CD8-positive, alpha-beta memory T cell (primary cell): Measurements from ENCODE around the gene KL. TPM values are rescaled to one million over a fixed set of nuclear protein-coding genes. Genes with fewer than 3 reads are reported as not detected.

Source experiments
- CTCF ChIA-PET: fragments of 350-600 bp; sonication (Branson Sonifier 250); formaldehyde crosslinking; loops from one replicate; lab custom pipeline; 2021; ENCODE audit warnings: antibody characterized with exemption; lab: Charles Lee
- POLR2A ChIA-PET: fragments of 350-600 bp; sonication (Branson Sonifier 250); formaldehyde crosslinking; loops from one replicate; lab custom pipeline; 2021; ENCODE audit warnings: antibody characterized with exemption; lab: Charles Lee
- DNase-seq, 5 donors: peaks; one replicate each; pipeline versions ENCODE4 v3.0.0 to v3.0.0-alpha.2; 2020 to 2022; ENCODE audit warnings: mixed read lengths in 1 of 5
- H3K27ac ChIP-seq: one replicate; pipeline ENCODE4 v1.7.0; 2013; ENCODE audit warnings: low read depth, mild to moderate bottlenecking, low read length, moderate library complexity
- H3K27me3 ChIP-seq: 2 replicates; pipeline ENCODE4 v1.7.0; 2013; ENCODE audit warnings: low read length, mild to moderate bottlenecking; ENCODE audit not compliant: insufficient read depth, poor library complexity, severe bottlenecking
- H3K36me3 ChIP-seq: 2 replicates; pipeline ENCODE4 v1.7.0; 2013; ENCODE audit warnings: mild to moderate bottlenecking, low read length, moderate library complexity; ENCODE audit not compliant: insufficient read depth
- H3K4me1 ChIP-seq: 2 replicates; pipeline ENCODE4 v1.7.0; 2013; ENCODE audit warnings: mild to moderate bottlenecking, low read length, moderate library complexity; ENCODE audit not compliant: insufficient read depth
- H3K4me3 ChIP-seq: 2 replicates; pipeline ENCODE4 v1.7.0; 2013; ENCODE audit warnings: mild to moderate bottlenecking, low read length
- H3K9me3 ChIP-seq: 2 replicates; pipeline ENCODE4 v1.7.0; 2013; ENCODE audit warnings: mild to moderate bottlenecking, low read length
- H3K27ac Mint-ChIP-seq, 8 donors: one replicate each; pipeline ENCODE4 v1.8.0; 2020 to 2021; ENCODE audit warnings: mixed read lengths in 8 of 8, mild to moderate bottlenecking in 6 of 8, inconsistent platforms in 3 of 8, moderate library complexity in 3 of 8
- H3K27me3 Mint-ChIP-seq, 2 donors: one replicate each; pipeline ENCODE4 v1.8.0; 2020 to 2021; ENCODE audit warnings: mixed read lengths in 2 of 2, mild to moderate bottlenecking in 1 of 2, moderate library complexity in 1 of 2
- H3K36me3 Mint-ChIP-seq, 3 donors: one replicate each; pipeline ENCODE4 v1.8.0; 2020 to 2021; ENCODE audit warnings: mixed read lengths in 3 of 3, inconsistent platforms in 1 of 3, mild to moderate bottlenecking in 1 of 3
- H3K4me1 Mint-ChIP-seq, 3 donors: one replicate each; pipeline ENCODE4 v1.8.0; 2020 to 2021; ENCODE audit warnings: mixed read lengths in 3 of 3, inconsistent platforms in 1 of 3, mild to moderate bottlenecking in 1 of 3
- H3K4me3 Mint-ChIP-seq, 7 donors: one replicate each; pipeline ENCODE4 v1.8.0; 2020 to 2021; ENCODE audit warnings: mixed read lengths in 7 of 7, mild to moderate bottlenecking in 6 of 7, moderate library complexity in 4 of 7, inconsistent platforms in 2 of 7
- H3K9me3 Mint-ChIP-seq, 5 donors: one replicate each; pipeline ENCODE4 v1.8.0; 2020 to 2022; ENCODE audit warnings: mixed read lengths in 5 of 5, mild to moderate bottlenecking in 3 of 5, moderate library complexity in 2 of 5, inconsistent platforms in 1 of 5
- polyA plus RNA-seq: library from polyadenylated mRNA; unstranded; fragments of 300-500 nt; fragmentation: Illumina TruSeq; gene quantifications from one replicate; pipeline ENCODE4 v1.2.3, GENCODE V29; 2021
- total RNA-seq, 2 experiments: library from RNA; stranded (reverse); gene quantifications; one replicate each; pipeline ENCODE4 v1.2.3, GENCODE V29; 2021

Gene KL
- total and polyA plus RNA-seq, 3 experiments from 2014 or later: 0.20 to 0.35 TPM; not detected in 1

- Mint-ChIP-seq H3K9me3 (no peaks in the 10 kb centered on the region), H3K27me3 (peaks cover 8 to 10% of the 10 kb centered on the region in 2 donors), H3K4me3 (no peak overlapping the region), H3K27ac (no peak overlapping the region), H3K4me1 (no peaks in the 10 kb centered on the region), H3K36me3 (no peaks in the 10 kb centered on the region)
- Histone ChIP-seq H3K27me3 (no peaks in the 10 kb centered on the region), H3K4me1 (no peaks in the 10 kb centered on the region), H3K27ac (no peak overlapping the region), H3K36me3 (no peaks in the 10 kb centered on the region), H3K9me3 (no peaks in the 10 kb centered on the region), H3K4me3 (no peak overlapping the region)
- CTCF ChIA-PET: no interaction called here
- POLR2A ChIA-PET: no interaction called here
- no peak for DNase-seq
These were observed 93.1 kb downstream of the KL start for GRCh38 chr13:33109271-33109697.

DNA sequence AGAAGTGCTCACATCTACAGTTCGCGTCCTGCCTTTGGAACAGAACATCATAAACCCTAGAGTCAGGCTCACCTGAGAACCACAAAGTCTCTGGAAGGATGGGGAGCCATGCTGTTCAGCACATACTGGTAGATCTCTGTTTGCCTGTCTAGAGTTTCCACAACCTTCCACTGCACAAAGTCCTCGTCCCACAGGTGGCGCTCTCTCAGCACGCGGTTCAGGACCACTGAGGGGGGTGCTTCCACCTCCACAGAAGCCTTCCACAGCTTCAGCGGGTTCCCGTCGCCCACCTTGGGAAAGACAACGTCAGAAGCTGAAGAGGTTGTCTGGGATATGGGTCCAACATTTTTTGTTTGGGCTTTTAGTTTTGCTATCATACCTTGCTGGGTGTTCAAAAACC lies 93.6 kb downstream of the KL start:
- H3K9me3 Mint-ChIP-seq: no peaks in the 10 kb centered on the region
- Histone ChIP-seq H3K4me3 (no peak overlapping the region), H3K36me3 (no peaks in the 10 kb centered on the region), H3K4me1 (no peaks in the 10 kb centered on the region), H3K27me3 (no peaks in the 10 kb centered on the region), H3K27ac (no peak overlapping the region), H3K9me3 (no peaks in the 10 kb centered on the region)
- ChIA-PET POLR2A (no interaction called here), CTCF (no interaction called here)
- H3K27me3 Mint-ChIP-seq: peaks cover 8% of the 10 kb centered on the region in 2 donors
- DNase-seq: no peak
- no peak overlapping the region for H3K27ac Mint-ChIP-seq
- no peaks in the 10 kb centered on the region for H3K36me3 Mint-ChIP-seq
- H3K4me1 Mint-ChIP-seq: no peaks in the 10 kb centered on the region
- no peak overlapping the region for H3K4me3 Mint-ChIP-seq

GRCh38 chr13:33110386-33110712 lies 94.1 kb downstream of the KL start:
- Histone ChIP-seq H3K4me3 (no peak overlapping the region), H3K4me1 (no peaks in the 10 kb centered on the region), H3K27ac (no peak overlapping the region), H3K9me3 (no peaks in the 10 kb centered on the region), H3K36me3 (no peaks in the 10 kb centered on the region), H3K27me3 (no peaks in the 10 kb centered on the region)
- Mint-ChIP-seq H3K9me3 (no peaks in the 10 kb centered on the region), H3K4me3 (no peak overlapping the region), H3K36me3 (no peaks in the 10 kb centered on the region), H3K4me1 (no peaks in the 10 kb centered on the region), H3K27ac (no peak overlapping the region), H3K27me3 (peaks cover 6 to 8% of the 10 kb centered on the region in 2 donors)
- POLR2A ChIA-PET: no interaction called here
- no peak for DNase-seq
- CTCF ChIA-PET: no interaction called here

DNA sequence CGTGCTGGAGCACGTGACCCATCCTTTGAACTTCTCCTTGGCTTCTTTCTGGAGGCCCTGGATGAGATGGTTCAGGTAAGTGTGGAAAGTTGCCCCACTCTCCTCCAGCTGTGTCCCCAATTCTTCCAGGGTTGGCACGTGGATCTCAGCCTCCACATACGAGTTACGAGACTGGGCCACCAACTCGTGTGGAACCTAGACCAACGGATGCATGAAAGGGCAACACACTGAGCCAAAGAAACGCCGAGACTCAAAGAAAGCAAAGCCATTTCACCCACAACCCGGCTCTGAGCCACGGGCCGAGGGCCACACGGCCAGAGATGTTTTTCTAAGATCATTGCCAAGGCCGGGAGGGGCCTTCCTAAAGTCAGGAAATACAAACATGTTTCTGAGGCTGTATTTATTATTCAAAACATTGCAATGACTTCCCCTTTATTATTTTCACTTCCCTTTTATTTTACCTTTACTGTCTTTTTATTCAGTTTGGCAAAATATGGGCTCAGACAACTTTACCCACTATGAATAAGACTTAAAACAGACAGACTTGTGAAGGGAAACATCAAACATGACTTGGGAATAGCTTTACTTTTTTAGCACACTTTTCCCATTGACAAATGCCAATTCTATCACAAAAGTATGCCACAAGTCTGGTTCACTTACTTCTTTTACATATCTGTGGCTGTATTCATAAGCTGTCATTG lies 94.6 kb downstream of the KL start:
- H3K4me1 Mint-ChIP-seq: no peaks in the 10 kb centered on the region
- H3K36me3 Mint-ChIP-seq: no peaks in the 10 kb centered on the region
- H3K27me3 Mint-ChIP-seq: peaks cover 6 to 8% of the 10 kb centered on the region in 2 donors
- DNase-seq: no peak
- no peak overlapping the region for H3K27ac Mint-ChIP-seq
- H3K27ac ChIP-seq: no peak overlapping the region
- ChIA-PET POLR2A (no interaction called here), CTCF (no interaction called here)
- no peak overlapping the region for H3K4me3 ChIP-seq
- H3K27me3 ChIP-seq: no peaks in the 10 kb centered on the region
- H3K9me3 Mint-ChIP-seq: no peaks in the 10 kb centered on the region
- H3K9me3 ChIP-seq: no peaks in the 10 kb centered on the region
- no peaks in the 10 kb centered on the region for H3K36me3 ChIP-seq
- no peak overlapping the region for H3K4me3 Mint-ChIP-seq
- no peaks in the 10 kb centered on the region for H3K4me1 ChIP-seq

GRCh38 chr13:33111414-33112110 lies 95.3 kb downstream of the KL start:
- Mint-ChIP-seq H3K4me3 (no peak overlapping the region), H3K27ac (no peak overlapping the region), H3K4me1 (no peaks in the 10 kb centered on the region), H3K27me3 (peaks cover 5 to 6% of the 10 kb centered on the region in 2 donors), H3K9me3 (no peaks in the 10 kb centered on the region), H3K36me3 (no peaks in the 10 kb centered on the region)
- Histone ChIP-seq H3K9me3 (no peaks in the 10 kb centered on the region), H3K4me1 (no peaks in the 10 kb centered on the region), H3K4me3 (no peak overlapping the region), H3K27ac (no peak overlapping the region), H3K27me3 (no peaks in the 10 kb centered on the region), H3K36me3 (no peaks in the 10 kb centered on the region)
- ChIA-PET POLR2A (no interaction called here), CTCF (no interaction called here)
- DNase-seq: no peak

GRCh38 chr13:33112766-33113165 lies 96.5 kb downstream of the KL start:
- Mint-ChIP-seq H3K27me3 (peaks cover 5 to 6% of the 10 kb centered on the region in 2 donors), H3K36me3 (no peaks in the 10 kb centered on the region), H3K4me3 (no peak overlapping the region), H3K4me1 (no peaks in the 10 kb centered on the region), H3K9me3 (no peaks in the 10 kb centered on the region), H3K27ac (no peak overlapping the region)
- H3K27me3 ChIP-seq: no peaks in the 10 kb centered on the region
- DNase-seq: no peak
- H3K36me3 ChIP-seq: no peaks in the 10 kb centered on the region
- no peak overlapping the region for H3K27ac ChIP-seq
- ChIA-PET POLR2A (no interaction called here), CTCF (no interaction called here)
- no peak overlapping the region for H3K4me3 ChIP-seq
- no peaks in the 10 kb centered on the region for H3K9me3 ChIP-seq
- no peaks in the 10 kb centered on the region for H3K4me1 ChIP-seq

GRCh38 chr13:33114146-33114545 lies 97.9 kb downstream of the KL start:
- no peaks in the 10 kb centered on the region for H3K4me1 ChIP-seq
- H3K4me3 Mint-ChIP-seq: no peak overlapping the region
- H3K9me3 Mint-ChIP-seq: no peaks in the 10 kb centered on the region
- no peak overlapping the region for H3K27ac Mint-ChIP-seq
- no peaks in the 10 kb centered on the region for H3K9me3 ChIP-seq
- H3K4me1 Mint-ChIP-seq: no peaks in the 10 kb centered on the region
- H3K4me3 ChIP-seq: no peak overlapping the region
- CTCF ChIA-PET: no interaction called here
- H3K36me3 Mint-ChIP-seq: no peaks in the 10 kb centered on the region
- no peak for DNase-seq
- no peak overlapping the region for H3K27ac ChIP-seq
- POLR2A ChIA-PET: no interaction called here
- no peaks in the 10 kb centered on the region for H3K36me3 ChIP-seq
- no peaks in the 10 kb centered on the region for H3K27me3 ChIP-seq
- peaks cover 0 to 1% of the 10 kb centered on the region in 2 donors for H3K27me3 Mint-ChIP-seq

GRCh38 chr13:33115274-33115673 lies 99.1 kb downstream of the KL start:
- CTCF ChIA-PET: no interaction called here
- no peaks in the 10 kb centered on the region for H3K4me1 Mint-ChIP-seq
- H3K36me3 Mint-ChIP-seq: no peaks in the 10 kb centered on the region
- POLR2A ChIA-PET: no interaction called here
- H3K36me3 ChIP-seq: no peaks in the 10 kb centered on the region
- peak overlapping the region in 1 of 8 donors; percentile 26 for H3K27ac Mint-ChIP-seq
- H3K27me3 Mint-ChIP-seq: peaks cover 0 to 1% of the 10 kb centered on the region in 2 donors
- H3K27ac ChIP-seq: no peak overlapping the region
- DNase-seq: no peak
- H3K4me1 ChIP-seq: no peaks in the 10 kb centered on the region
- H3K9me3 Mint-ChIP-seq: no peaks in the 10 kb centered on the region
- H3K9me3 ChIP-seq: no peaks in the 10 kb centered on the region
- H3K27me3 ChIP-seq: no peaks in the 10 kb centered on the region
- no peak overlapping the region for H3K4me3 ChIP-seq
- no peak overlapping the region for H3K4me3 Mint-ChIP-seq
